Measurements from ENCODE around the gene PALMD.

Gene PALMD, protein sequence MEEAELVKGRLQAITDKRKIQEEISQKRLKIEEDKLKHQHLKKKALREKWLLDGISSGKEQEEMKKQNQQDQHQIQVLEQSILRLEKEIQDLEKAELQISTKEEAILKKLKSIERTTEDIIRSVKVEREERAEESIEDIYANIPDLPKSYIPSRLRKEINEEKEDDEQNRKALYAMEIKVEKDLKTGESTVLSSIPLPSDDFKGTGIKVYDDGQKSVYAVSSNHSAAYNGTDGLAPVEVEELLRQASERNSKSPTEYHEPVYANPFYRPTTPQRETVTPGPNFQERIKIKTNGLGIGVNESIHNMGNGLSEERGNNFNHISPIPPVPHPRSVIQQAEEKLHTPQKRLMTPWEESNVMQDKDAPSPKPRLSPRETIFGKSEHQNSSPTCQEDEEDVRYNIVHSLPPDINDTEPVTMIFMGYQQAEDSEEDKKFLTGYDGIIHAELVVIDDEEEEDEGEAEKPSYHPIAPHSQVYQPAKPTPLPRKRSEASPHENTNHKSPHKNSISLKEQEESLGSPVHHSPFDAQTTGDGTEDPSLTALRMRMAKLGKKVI

GRCh38 chr1:99645699-99646531, at the start of gene PALMD:
Gene PALMD (plus strand): TSS chr1:99646113. CDS start chr1:99646318, 205 bp downstream.
- no peak for DNase-seq

DNA sequence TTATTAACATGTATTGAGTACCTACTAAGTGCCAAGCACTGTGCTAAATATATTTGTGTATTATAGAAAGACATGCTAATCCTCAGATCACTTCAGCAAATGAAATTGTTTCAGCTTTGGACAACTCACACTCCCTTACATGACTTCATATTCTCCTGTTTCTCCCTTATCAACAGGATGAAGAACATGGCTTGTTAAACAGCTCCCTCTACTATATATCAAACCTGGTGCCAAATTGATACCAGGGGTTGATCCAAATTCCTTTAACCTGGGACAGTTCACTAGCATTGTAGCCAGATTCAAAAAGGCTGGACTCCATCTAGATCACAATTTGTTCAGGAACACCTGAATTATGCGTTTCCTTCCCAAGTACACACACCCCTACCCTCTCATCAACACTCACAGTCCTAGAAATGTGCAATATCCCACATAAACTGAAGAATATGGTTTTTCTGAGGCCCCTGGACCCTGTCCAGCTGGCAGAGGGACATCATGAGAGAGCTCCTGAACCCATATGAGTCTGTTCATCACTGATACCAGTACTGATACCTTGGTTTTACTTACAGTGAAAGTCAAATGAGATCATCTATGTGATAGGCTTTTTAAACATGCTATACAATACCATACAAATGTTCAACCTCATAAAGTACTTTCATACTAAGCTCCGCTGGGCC, 47.0 kb upstream of the PALMD start:
- no peak for DNase-seq

GRCh38 chr1:99599678-99600175, 46.2 kb upstream of the PALMD start:
- no peak for DNase-seq

DNA sequence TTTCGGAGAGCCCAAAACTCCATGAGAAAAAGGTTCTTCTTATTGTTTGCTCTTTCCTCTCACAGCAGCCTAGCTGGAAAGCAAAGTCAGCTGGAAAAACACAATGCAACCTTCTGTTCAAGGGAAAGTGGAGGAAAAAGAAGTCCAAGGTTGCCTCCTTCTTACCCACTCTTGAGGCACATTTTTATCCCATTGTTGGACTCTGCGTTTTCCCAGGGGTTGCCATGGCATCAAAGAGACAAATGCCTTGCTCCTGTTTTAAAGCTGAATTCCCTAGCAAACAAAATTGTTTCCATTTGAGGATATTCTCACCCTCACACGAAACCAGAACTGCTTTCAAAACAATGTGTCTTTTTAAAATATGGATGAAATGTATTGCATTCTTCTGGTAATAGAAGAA, 45.1 kb upstream of the PALMD start:
- no peak for DNase-seq

DNA sequence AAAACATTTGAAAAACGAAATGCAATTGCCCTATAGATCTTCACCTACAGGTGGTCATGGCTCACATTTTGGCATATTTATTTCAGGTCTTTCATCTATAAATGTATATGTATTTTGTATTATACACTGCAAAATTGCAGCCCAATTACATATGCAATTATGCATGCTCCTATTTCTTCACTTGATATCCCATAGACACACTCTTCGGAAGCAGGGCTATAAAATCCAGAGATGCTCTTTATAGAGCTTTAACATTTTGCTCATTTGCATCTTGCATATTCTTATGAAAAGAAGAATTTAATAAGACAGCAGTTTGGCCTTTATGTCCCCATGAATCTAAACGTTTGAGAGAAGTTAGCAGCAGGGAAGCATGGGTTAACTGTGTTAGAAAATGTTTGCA, 44.7 kb upstream of the PALMD start:
- no peak for DNase-seq

DNA sequence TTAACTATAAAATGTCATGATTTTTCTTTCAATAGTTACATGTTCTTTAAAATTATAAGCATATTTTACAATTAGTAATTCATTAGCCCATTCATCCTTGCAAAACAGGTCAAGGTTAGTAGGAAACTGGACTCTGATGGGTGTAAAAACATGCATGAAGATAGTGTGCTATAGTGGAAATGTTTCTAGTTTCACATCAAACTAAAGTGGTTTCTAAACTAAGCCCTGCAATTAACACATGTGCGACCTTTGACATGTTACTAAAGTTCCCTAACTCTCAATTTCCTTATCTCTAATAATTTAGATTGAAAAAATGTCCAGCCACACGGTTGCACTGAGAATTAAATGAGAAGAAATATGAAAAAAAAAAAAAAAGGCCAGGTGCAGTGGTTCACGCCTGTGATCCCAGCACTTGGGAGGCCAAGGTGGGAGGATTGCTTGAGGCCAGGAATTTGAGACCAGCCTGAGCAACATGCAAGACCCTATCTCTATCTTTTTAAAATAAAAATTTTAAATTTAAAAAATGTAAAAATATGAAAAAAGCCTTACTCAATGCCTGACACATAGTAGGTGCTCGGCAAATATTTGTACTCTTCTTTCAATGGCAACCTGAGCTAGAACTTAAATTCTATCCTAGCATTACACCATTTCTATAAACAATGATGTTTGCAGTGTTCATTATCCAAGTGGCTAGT, 44.1 kb upstream of the PALMD start:
- no peak for DNase-seq

GRCh38 chr1:99602404-99602969, 43.4 kb upstream of the PALMD start:
- DNase-seq: no peak

DNA sequence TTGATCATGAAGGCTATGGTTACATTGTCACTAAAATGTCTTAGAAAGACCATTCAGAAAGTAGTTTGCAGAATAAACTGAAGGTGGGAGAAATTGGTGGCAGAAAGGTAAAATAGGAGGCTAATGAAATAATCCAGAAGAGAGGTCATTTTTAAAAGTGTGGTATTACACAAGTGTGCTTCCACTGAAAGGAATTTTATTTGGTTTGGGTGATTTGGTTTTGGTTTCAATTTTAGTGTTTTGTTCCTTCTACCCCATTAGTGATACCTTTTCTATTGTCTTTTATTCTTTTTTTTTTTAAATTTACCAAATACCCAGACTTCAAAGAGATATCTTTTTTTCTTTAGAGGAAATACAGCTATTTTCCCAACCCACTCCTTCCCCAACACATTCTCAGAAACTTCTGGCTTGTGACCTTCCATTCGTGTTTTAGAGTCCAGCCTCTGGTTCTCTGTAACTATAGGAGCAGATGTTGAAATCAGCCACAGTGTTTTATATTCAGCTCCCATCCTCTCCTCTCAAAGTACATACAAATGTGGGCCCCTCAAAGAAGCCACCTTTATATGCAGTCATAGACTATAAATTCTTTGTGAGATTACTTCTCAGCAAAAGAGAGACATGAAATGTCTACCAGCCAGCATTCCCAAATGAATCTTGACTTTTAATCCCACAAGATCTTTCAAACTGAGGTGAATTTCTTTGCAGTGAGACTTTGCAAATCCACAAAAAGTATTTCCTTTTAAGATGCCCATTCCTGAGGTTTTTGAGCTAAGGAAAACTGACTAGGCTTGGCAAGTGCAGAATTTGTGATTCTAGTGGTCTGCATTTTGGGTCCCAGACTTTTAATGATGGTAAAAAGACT, 42.0 kb upstream of the PALMD start:
- no peak for DNase-seq

- no peak for DNase-seq
Measured at GRCh38 chr1:99606306-99606705, 39.6 kb upstream of the PALMD start.

DNA sequence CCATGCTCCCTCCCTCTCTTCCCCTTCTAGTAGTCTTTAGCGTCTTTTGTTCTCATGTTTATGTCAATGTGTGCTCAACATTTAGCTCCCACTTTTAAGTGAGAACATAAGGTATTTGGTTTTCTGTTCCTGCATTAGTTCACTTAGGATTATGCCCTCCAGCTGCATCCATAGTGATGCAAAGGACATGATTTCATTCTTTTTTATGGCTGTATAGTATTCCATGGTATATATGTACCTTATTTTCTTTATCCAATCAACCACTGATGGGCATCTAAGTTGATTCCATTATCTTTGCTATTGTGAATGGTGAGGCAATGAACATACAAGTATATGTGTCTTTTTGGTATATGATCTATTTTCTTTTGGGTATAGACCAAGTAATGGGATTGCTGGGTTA, 38.3 kb upstream of the PALMD start:
- DNase-seq: no peak

GRCh38 chr1:99608058-99608457, 37.9 kb upstream of the PALMD start:
- DNase-seq: no peak

GRCh38 chr1:99613716-99614115, 32.2 kb upstream of the PALMD start:
- DNase-seq: no peak

DNA sequence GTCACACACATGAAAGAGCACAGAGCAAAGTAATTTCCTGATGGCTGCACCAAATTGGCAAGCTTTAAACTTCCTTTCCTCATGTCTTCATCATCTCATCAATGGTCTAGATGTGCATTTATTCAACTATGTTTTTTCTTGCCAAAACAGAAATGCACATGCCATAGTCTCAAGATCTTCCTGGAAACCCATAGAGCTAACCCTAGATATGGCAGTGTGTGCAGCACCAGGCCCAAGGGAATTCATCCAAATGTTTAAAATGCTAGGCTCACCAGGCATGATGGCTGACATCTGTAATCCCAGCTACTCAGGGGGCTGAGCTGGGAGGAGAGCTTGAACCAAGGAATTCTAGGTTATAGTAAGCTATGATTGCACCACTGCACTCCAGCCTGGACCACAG, 31.2 kb upstream of the PALMD start:
- DNase-seq: no peak

DNA sequence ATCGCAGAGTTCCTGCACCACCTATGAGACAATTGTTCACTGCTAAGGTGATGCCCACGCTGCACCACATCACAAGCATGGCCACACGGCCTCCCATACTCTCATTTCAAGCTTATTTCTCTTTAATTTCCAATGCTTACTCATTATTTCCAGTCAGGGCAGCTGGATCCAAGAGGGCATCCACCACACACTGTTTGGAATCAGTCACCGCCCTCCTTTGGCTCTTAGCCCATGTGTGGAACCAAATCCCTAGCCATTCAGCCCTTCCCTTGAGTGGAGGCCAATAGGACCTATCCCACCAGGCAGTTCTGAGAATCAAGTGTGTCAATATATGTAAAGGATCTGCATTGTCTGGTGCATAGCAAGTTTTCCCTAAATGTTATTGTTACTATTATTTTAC, 26.3 kb upstream of the PALMD start:
- no peak for DNase-seq

DNA sequence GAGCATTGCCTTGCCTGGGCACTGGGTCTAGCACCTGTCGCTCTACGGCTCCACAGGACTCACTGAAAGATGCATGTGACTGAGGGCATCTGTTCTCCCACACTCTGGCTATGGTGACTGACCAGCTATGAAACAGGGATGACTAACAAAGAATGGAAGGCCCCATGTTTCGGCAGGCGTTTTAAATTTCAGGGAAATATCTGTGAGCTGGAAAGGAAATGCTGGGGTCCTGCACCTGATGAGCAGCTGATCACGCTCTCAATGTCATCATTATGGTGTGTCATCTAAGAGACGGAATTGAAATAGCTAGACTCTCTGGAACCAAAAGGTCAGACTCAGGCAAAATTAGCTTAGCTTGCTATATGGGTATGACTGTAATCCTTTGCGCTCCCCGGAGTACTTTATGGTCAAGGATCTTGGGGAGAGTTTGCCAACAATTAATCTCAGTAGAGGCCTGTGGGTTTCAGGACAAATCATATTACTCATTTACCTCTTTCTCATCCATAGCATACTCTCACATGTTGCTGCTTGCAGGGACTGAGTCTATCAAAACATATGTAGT, 24.5 kb upstream of the PALMD start:
- DNase-seq: no peak

DNA sequence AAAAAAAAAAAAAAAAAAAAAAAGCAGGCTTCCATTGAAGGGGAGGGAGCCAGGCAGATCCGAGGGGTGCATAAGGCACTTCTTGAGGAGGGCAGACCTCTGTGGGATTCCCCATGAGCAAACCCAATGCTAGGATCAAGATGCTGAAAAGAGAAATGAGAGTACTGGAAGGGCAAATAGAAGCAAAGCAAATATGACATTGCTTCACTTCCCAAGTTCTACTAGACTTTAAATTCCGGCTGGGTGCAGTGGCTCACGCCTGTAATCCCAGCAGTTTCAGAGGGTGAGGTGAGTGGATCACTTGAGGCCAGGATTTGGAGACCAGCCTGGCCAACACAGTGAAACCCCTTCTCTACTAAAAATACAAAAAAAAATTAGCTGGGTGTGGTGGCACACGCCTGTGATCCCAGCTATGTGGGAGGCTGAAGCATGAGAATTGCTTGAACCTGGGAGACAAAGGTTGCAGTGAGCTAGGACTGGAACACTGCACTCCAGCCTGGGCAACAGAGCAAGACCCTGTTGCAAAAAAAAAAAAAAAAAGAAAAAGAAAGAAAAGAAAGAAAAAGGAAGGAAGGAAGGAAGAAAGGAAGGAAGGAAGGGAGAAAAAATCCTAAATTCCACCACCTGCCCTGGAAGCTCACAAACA, 23.1 kb upstream of the PALMD start:
- no peak for DNase-seq

GRCh38 chr1:99623554-99623953, 22.4 kb upstream of the PALMD start:
- no peak for DNase-seq

DNA sequence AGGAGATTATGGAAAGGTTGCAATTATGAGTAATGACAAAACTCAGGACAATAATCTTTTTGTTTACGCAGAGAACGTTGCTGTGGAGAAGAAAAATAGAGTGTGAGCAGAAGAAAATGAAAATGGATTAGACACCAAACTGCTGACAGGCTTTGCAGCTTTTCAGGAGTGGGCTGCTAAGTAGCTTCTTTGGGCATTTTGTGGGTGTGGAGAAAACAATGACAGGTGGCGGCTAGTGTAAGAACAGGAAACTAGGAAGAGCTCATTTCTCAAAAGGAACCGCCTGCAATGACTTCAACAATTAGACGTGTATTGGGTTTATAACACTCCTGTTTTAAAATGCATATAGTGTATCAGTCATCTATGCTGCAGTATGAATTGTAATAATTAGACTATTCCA, 18.3 kb upstream of the PALMD start:
- DNase-seq: no peak

DNA sequence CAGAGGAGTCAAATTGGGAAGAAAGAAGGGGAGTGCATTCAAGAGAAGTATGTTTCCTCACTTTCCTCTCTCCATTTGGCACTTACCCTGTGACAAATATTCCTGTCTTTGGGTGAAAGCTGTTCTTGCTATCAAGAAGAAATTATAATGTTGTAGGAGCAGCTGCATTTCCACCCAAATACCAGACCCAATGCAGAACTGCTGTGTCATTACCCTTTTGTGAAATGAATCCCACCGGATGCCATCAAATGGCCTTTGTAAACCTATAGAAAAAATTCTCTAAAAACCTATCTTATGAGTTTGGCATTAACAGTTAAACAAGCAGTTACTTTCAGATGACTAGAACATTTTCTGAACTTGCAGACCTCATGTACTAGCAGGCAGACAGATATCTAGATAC, 16.7 kb upstream of the PALMD start:
- DNase-seq: no peak

- no peak for DNase-seq
Measured at GRCh38 chr1:99634971-99635624, 10.8 kb upstream of the PALMD start.
